SW 1271 (cell line): ENCODE measurements around the gene EPB41L2.

Experiments used
- DNase-seq, 2 experiments: peaks; one replicate each; lab custom pipeline; 2025; lab: John Stamatoyannopoulos, UW

The EPB41L2 gene

DNA sequence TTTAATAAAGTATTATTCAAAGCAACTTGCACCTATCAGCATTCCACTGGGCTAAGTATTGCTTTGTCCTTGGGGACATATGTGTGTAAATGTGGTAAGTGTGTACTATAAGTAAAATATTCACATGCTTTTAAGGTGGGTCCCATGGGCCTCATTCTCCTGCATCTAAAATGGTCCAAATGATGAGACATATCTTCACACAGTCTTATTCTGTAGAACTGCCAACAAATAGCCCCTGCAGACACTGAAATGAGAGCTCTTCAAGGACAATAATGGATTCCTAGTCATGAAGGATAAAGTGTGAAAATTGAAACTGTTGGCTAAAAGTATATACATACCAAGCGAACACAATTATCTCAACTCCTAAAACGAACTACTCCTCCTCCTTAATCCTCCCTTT lies 154.1 kb downstream of the EPB41L2 start:
- no peak for DNase-seq

DNA sequence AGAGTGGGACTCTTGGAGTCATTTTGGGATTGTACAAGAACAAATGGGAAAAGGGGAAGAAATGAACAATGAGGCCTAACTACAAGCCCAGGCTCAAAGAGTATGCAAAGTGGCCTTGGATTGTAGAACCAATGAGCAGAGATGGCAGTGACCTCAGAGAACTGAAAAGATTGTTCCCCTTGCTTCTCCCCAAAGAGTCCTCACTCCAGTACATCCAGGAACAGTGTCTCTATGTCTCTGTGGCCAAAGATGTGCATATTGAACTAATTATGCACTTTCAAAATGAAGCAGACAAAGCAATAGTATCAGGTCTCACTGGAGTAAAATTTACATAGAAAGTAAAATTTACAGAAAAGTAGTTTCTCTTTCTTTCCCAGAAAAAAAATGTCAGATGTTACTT lies 154.9 kb downstream of the EPB41L2 start:
- no peak for DNase-seq

DNA sequence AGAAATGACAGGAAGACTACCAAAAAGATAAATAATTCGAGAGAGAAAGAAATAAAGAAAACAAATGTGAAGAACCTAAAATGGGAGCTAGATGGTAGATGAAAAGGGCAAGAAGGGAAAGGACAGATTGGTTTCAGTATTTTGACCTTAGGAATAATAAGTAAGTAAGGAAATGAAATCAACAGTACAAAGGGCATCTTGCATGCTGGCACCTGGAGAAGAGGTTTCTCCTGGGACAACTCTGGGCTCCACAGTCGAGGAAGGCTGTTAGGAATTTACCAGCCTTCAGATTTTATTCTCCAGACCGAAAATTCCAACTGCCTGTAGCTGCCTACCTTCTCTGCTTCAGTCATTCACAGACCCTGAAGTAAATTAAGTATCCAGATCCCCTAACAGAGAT lies 155.4 kb downstream of the EPB41L2 start:
- DNase-seq = no peak

DNA sequence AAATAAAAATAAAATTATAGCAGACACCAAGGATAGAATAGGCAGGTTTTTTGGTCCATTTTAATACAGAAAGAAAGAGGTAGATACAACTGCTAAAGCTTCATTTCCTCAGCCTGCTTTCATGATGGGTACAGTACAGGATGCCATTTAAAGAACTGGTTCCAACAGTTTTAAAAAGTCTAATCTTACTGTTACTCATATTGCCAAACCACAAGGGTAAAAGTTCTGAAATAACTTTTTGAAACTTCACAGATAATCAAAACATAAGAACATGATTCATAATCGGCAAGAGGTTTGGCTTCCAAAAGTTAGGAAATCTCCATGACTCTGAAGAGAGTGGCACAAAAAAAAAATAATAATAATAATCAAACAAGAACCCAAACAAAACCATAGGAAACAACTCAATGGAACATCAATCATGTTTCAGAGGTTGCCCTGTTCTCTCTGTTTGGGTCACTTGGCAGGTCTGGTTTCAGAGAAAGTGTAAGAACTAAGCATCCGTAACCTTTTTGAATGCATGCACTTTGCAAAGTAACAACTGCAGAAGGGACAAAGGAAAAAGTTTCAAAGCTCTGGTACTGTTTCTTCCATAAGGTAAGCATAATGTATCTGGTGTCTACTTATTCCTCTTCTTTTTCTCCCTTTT lies 156.2 kb downstream of the EPB41L2 start:
- DNase-seq = no peak

DNA sequence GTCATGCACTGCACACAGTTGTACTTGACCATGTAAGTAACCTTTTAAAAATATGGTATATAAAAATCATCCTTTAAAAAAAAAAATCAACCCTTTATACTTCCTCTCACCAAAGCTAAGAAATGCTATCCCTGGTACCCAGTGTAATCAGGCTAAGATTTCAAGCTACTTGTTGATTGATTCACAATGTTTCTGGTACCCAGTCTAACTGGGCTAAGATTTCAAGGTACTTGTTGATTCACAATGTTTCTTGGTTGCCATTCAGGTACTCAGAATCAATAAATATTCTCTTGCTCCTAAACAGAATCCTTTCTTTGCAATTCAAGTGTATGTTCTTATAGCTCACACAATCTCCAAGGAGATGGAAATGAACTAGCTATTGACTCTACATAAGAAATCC lies 159.4 kb downstream of the EPB41L2 start:
- DNase-seq = no peak

DNA sequence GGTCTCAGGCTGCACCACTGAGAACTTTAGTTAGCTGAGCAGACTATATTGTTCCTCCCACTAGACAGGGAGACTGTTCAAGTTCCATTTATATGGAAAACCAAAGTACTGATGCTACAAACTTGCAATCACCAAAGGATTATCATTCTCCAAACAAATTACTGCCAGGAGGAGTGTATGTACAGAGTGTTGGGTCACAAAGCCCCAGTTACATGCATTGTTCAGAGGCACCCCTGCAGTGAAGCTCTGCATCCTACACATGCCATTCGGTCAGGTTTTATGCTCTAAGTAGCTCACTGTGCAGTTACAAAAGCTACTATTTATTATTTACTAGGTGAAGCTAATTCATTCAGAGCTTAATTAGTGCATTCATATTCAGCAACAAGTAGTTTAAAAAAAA lies 160.0 kb downstream of the EPB41L2 start:
- no peak for DNase-seq

DNA sequence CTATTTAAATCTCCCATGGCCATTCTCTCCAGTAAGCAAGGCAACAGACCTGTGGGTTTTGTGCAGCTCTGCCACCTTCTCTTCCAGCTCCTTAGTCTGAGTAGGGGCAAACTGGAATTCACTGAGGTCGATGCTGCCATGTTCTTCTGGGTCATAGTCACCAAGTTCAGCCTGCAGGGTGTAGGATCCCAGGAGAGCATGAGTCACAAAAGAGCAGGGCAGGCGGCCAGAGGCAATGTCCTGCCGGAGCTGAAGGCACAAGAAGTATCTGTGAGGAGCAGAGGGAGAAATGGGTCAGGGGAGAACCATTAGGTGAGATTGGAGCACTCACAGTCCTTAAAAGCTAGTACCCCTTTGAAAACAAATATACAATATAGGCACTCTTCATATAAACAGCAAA lies 162.1 kb downstream of the EPB41L2 start:
- peak in 1 of 2 experiments; percentile 11 for DNase-seq

DNA sequence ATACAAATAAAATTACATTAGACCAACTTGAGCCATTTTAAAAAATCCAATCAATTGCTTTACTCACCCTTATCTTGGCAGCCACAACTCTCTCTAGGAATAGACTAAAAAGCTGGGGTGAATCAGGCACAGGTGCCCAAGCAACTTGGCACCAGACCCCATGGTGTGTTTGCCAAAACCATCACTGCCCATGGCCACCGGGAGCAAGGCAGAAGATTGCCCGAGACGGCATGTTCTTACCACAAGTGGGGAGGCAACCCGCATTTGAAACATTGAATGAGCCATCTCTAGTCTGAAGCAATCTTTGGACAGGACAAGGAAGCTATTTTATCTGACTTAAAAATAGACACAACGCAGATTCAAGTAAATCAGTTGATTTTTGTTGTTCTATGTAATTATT lies 166.8 kb downstream of the EPB41L2 start:
- DNase-seq = no peak

DNA sequence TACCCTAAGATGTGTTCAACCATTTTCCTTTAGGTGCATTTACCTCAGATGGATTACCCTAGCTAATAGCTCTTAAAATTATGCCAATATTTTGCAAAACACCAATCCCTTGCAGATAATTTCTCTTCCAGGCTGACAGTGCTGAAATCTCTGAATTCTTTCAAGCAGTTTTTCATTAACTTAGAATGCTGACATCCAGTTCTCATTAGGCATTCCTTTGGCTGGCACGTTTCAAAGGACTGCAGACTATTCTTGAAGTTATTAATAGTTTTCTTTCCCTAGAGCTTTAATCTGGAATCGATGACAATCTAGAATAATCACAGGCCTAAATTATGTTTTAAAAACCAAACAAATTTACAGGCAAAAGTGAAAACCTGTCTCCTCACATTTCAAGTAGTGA lies 167.5 kb downstream of the EPB41L2 start:
- DNase-seq = no peak

DNA sequence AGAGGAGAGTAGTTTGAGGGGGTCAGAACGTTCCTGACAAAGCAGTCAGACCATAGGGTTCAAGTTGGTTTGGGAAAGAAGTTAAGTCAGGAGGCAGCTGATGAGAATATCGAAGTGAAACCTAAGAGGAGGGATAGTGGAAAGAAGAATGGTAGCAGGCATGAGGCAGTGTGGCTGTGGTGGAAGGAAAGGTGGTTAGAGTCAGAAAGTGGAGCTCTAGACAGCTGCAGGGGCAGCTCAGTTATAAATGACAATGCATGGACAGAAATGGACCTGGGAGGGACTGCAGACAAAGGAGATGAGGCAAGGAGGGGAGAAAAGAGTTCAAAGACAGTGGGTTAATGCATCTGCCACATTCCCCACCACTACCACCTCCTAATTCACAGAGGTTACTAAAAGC lies 169.3 kb downstream of the EPB41L2 start:
- no peak for DNase-seq

DNA sequence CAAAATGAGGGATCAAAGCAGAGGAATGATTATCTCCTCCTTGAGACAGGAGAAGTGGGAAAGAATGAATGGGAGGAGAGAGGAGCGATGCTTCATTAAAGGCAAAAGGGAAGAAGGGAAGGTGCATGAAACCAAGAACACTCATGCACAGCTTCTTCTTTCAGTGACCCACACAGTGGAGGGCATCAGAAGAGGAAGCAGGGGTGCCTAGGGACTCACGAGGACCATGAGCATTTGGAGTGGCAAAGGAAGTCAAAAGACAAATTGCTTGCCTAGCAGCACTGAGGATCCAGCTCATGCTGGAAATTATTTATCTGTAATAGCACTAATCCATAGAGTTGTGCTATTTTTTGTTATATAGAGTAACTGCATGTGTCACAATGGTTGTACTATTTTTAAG lies 169.8 kb downstream of the EPB41L2 start:
- no peak for DNase-seq

DNA sequence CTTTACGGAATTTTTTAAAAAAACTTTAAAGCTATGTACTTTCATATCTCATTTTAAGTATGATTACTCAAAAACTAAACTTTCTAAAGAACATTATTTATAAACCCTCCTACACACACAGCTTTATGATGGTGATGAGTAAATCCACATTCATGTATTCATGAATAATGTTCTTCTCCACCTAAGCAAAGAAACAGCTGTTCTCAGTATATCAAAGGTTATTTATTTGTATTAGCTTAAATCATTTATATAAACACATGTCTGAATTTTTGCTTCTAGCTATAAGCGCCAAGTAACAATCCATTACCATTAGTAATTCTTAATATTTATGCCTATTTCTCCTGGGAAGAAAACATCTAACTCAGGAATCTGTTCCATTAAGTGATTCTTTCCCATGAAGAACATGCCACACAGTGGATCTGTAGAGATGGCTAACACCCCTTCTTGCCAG lies 172.5 kb downstream of the EPB41L2 start:
- no peak for DNase-seq

DNA sequence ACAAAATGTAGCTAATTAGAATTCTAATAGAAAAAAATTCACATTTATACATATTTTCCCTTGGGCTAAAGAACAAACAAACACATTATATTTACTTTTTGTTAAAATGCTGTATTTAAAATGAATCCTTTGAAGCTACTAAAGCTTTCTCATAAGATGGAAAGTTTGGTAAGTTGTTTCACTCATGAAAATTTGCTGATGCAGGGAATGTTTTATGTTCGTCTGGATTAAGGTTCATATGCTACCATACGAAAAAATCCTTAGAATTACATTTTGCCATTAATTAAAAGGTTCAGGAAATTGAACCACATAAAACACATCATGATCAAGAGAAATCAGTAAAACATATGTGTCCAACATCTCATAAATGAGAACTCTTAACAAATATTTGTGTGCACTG lies 173.6 kb downstream of the EPB41L2 start:
- DNase-seq = no peak

DNA sequence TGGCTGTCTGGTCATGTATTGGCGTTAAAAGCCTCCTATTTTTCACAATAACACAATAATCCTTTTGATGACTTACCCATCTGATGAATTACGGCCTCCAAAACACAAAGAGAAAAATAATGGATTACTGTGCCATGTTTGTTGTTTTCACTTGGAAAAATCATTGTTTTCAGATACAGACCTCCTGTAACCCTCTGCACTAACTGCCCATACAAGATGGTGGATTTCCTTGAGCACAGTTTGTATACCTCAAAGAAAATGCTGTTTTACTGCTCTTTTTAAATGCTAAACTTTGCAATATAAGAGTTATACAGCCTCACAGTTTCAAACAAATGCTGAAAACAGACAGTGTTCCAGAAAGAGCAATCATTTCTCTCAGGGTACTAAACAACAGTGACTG lies 174.8 kb downstream of the EPB41L2 start:
- no peak for DNase-seq

DNA sequence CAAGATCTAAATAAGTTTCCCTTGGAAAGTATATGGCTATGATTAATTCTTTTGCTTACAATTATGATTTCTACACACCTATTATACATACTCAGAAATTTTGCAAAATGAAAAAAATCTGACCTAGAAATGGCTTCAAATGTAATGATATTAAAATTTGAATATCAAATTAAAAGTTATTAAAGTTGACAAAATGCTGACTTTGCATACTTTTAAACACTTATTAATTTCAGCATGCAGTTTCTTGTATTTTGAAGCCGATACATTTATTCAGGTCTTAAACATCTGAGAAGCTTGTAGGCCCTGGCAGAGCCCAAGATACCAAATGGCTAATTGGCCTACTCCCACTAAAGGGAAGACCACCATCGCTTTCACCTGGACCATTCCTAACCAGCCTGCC lies 176.1 kb downstream of the EPB41L2 start:
- no peak for DNase-seq

DNA sequence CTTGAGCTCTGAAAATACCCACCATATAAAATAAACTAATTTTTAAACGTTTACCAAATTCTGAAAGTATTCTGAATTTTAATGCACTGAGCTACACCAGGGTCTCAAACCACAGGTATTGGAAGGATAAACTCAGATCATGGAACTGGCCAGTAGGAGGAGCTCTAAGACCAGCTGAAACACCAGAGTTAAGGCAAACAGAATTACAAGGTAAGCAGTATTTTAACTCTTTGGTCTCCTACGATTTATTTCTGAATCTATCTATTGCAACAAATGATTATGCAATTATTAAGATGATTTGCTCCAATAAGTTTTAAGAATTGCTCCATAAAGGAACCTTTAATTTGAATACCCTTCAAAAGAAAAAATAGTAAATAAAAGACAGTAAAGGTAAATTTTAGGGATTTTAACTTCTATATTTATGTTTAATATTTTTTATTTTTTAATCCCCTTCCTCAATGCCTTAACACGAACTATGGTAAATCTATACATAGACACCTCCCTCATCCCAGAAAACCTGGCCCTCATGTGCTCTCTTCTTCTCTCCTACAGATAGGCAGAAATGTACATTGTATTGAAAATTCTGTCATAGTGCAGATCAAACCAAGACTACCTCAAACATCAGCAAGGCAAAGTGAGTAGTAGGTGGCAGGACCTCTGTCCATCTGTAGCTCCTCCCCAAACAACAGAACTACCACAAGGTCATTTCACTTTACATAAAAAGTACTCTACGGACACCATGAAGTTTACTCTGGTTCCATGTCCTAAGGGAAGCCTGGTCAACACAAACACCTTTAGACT lies 177.5 kb downstream of the EPB41L2 start:
- peak; percentile 20 to 68 for DNase-seq

DNA sequence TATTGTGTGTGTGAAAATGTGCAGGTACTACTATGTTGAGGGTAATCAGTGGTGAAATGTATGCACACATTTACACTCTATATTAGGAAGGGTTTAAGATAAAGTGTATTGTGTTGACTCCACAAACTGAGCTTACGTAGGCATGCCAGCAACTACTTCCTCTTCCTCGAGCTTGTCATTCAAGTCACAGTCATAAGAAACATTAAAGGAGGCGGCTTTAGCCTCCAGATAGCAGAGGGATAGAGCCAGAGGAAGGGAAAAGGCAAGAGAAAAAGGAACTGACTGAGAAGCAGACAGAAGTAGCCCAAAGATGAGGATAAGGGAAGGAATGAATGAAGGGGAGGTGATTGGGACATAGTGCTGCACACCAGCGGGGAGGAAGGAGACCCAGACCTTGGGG lies 180.7 kb downstream of the EPB41L2 start:
- no peak for DNase-seq

DNA sequence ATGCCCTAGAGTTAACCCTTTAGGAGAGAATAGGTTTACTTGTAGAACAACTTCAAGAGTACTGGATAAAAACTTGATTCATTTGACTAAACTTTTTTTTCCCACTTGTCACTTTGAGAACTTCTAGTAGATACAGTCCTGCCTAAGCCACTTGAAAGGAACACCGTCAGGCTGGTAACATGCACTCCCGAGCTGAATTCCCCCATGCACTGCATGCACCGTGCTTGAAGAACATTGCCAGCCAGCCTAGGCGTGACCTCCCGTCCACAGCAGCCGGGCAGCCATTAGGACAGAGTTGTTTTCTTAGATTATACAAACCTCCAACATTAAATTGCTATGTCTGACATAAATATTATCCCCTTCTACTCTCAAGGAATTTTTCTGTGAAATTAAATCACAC lies 183.2 kb downstream of the EPB41L2 start:
- no peak for DNase-seq

DNA sequence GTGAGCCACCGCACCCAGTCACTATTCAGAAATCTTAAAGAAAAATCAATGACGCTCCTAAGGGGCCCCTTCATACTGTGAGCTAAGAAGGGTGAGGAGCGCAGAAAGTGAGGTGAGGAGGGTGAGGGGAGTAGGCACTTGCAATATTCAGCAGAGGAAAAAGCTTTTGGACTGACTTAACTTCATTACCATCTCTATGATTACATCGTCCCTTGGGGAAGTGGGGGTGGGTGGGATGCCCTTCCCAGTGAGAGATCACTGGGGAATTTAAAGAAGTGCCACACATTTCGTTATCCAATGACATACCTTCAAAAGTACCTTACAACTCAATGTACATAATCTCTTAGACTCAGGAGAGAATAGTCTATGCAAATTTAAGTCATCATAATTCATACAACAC lies 189.3 kb downstream of the EPB41L2 start:
- no peak for DNase-seq

DNA sequence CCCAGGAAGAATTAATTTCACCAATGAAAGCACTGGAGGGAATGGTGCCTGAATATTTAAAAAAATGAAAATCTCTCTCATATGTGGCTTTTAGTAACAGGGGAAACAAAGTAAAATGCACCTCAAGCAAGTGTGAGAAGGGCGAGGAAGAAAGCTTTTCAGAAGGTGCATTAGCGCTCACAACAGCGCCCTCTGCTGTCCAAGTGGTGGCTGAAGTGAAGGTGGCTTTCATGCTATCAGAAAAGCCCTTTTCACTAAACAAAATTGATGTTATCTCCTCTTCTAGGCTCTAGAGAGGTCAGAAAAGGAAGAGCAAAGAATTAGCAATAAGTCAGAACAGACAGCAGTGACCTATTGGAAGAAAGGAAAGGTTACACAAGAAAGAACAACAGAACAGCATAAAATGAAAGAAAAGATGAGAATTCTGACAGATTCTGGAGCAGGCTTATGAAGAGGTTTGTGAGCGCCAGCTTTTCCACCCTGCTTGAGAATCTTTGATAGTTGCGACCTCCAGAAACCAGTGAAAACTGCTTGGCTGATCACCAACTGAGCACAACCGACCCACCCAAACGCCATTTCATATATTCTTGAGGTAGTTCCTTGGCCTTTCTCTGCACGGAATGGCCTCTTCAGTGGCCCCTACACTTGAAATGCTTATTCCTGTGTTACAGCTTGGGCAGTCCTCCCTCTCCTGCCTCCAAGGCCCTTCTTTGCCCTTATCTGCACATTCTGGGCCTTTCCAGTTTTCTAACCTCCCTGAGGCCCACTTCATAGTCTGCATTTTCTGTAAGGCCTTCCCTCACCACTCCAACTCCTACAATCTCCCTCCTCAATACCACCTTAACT lies 190.6 kb downstream of the EPB41L2 start:
- peak in 1 of 2 experiments; percentile 25 for DNase-seq

DNA sequence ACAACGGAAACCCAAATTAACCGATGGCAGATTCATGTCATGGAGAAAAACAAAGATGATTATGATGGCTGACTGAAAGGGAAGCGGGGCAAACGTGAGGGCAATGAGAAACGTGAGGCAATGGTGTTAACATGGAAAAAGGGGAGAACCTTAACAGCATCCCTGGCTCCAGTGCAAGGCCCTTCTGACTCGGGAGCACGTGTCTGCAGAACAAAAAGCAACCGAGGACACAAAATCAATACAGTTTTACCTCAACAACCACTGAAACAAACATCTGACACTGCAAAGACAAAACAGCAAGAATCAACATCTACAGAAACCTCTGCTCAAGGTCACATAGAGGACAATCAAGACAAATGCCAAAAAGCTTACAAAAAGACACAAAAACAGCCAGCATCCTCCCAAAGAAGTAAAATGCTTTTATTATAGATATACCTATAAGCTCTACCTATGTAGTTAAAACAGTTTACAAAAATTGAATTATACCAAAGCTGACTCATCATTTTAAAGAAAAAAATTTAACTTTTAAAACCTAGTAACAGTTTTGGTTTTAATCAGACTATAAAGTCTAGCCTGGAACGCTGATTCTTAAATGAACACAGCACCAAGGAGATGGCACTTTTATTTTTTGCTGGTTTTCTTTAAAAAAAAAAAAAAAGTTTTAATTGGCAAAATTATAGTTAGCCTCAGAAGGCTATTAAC lies 192.7 kb downstream of the EPB41L2 start:
- no peak for DNase-seq

DNA sequence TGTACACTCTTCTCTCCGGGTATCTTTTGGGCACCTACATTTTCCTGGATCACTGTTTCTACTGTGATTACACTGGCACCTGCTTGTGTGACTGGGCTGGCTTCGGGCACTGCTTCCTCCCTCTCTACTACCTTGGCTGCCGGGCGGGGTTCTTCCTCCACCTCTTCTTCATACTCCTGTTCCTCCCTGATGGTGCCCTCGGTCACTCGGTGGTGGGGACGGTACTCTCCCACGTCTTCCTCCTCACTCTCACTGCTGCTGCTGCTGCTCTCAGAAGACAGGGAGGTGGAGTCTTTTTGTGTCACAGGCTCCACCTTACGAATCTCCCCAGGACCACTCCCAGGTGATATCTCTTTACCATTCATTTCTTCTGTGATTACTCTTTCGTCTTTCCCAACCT lies 193.4 kb downstream of the EPB41L2 start:
- no peak for DNase-seq
